Measurements from ENCODE around the gene SIVA1. TPM values are rescaled to one million over a fixed set of nuclear protein-coding genes. Genes with fewer than 3 reads are reported as not detected.

Gene SIVA1
- polyA plus RNA-seq, 1 of the 3 experiments (the other 2 are of a cell fraction) = 137 TPM

GRCh38 chr14:104789752-104790743 is 37.1 kb downstream of the SIVA1 start:
- peaks cover 4 to 21% of the 10 kb centered on the region in 2 experiments; a peak in 3 of 4 replicates for H3K4me1 ChIP-seq (ENCODE audit: control insufficient read depth in 1 of 2, insufficient read depth in 2 of 2, low read depth in 1 of 2, low read length in 1 of 2)
- no peak for DNase-seq
- ChIA-PET POLR2A (interaction anchor here (0.5 kb wide), 1 partner anchor 36 kb away, joined by 3 read pairs; no protein-coding TSS in a partner anchor), CTCF (interaction anchor here (0.6 to 6.3 kb wide), 3 partner anchors 11 to 35 kb away, joined by 3 to 35 read pairs (median 3); partner anchors contain the start of gene ZBTB42)
- peaks cover 84% of the 10 kb centered on the region for H4K20me1 ChIP-seq (ENCODE audit: insufficient read depth)
- H3K9ac ChIP-seq = no peak overlapping the region
- peaks cover 90% of the 10 kb centered on the region for H3K79me2 ChIP-seq (ENCODE audit: insufficient read depth)
- no peak overlapping the region for H3K4me2 ChIP-seq
- H3K9me2 ChIP-seq = no peaks in the 10 kb centered on the region
- H3K4me3 ChIP-seq (ENCODE audit: low read depth in 2 of 2, low read length in 1 of 2) = no peak overlapping the region
- no peak overlapping the region for H3K27ac ChIP-seq (ENCODE audit: low read depth in 2 of 2, low read length in 1 of 2)
- H3F3A ChIP-seq (replicated peaks; ENCODE audit: insufficient read depth) = no peaks in the 10 kb centered on the region
- no peak for TF ChIP-seq FOXJ3 (CRISPR knock-in tag; IDR thresholded peaks at IDR 0.05)
- TF ChIP-seq GABPA (IDR thresholded peaks at IDR 0.05; ENCODE audit: low read depth) = no peak
- no peak for TF ChIP-seq CHD2 (IDR thresholded peaks at IDR 0.05; ENCODE audit: low read length, partially characterized antibody)
- no peak for TF ChIP-seq CTCF (IDR thresholded peaks at IDR 0.05)
- TF ChIP-seq SMC3 (IDR thresholded peaks at IDR 0.05; ENCODE audit: low read depth, low read length) = no peak
- no peak for TF ChIP-seq MXI1 (IDR thresholded peaks at IDR 0.05; ENCODE audit: low read depth, low read length)
- no peak for TF ChIP-seq FOSL2 (IDR thresholded peaks at IDR 0.05; ENCODE audit: borderline replicate concordance, low read depth)
- no peak for TF ChIP-seq USF1 (IDR thresholded peaks at IDR 0.05; ENCODE audit: borderline replicate concordance, low read depth)
- no peaks in the 10 kb centered on the region for H3K27me3 ChIP-seq (ENCODE audit: insufficient read depth)
- H3K36me3 ChIP-seq (replicated peaks in 1 of 2; ENCODE audit: control insufficient read depth in 1 of 2, insufficient read depth in 2 of 2, low read length in 1 of 2) = peaks cover 0 to 38% of the 10 kb centered on the region in 2 experiments
- H3K9me3 ChIP-seq = no peaks in the 10 kb centered on the region
- 90% methylated on average over 12 of the region's 31 CpGs for WGBS (ENCODE audit: low lambda C conversion rate)
- no peak overlapping the region for H2AFZ ChIP-seq (ENCODE audit: low read depth)

GRCh38 chr14:104791425-104791824 is 38.5 kb downstream of the SIVA1 start:
- 98% methylated on average over 7 of the region's 9 CpGs for WGBS (ENCODE audit: low lambda C conversion rate)
- no peaks in the 10 kb centered on the region for H3F3A ChIP-seq (replicated peaks; ENCODE audit: insufficient read depth)
- no peaks in the 10 kb centered on the region for H3K9me3 ChIP-seq
- H3K4me1 ChIP-seq (ENCODE audit: control insufficient read depth in 1 of 2, insufficient read depth in 2 of 2, low read depth in 1 of 2, low read length in 1 of 2) = peaks cover 4 to 28% of the 10 kb centered on the region in 2 experiments; a peak in 3 of 4 replicates
- no peak overlapping the region for H3K4me2 ChIP-seq
- H3K36me3 ChIP-seq (replicated peaks in 1 of 2; ENCODE audit: control insufficient read depth in 1 of 2, insufficient read depth in 2 of 2, low read length in 1 of 2) = peaks cover 0 to 38% of the 10 kb centered on the region in 2 experiments
- DNase-seq = no peak
- no peak overlapping the region for H3K4me3 ChIP-seq (ENCODE audit: low read depth in 2 of 2, low read length in 1 of 2)
- peaks cover 83% of the 10 kb centered on the region for H4K20me1 ChIP-seq (ENCODE audit: insufficient read depth)
- no peaks in the 10 kb centered on the region for H3K27me3 ChIP-seq (ENCODE audit: insufficient read depth)
- peaks cover 84% of the 10 kb centered on the region for H3K79me2 ChIP-seq (ENCODE audit: insufficient read depth)
- no peak overlapping the region for H3K27ac ChIP-seq (ENCODE audit: low read depth in 2 of 2, low read length in 1 of 2)
- no peak for TF ChIP-seq TEAD4 (IDR thresholded peaks at IDR 0.05; ENCODE audit: borderline replicate concordance, insufficient read depth)
- TF ChIP-seq NFIC (IDR thresholded peaks at IDR 0.05; ENCODE audit: borderline replicate concordance) = no peak
- CTCF ChIA-PET = interaction anchor here (0.7 to 6.3 kb wide), 3 partner anchors 23 to 34 kb away, joined by 3 to 35 read pairs (median 4); no protein-coding TSS in a partner anchor
- H3K9ac ChIP-seq = no peak overlapping the region
- POLR2A ChIA-PET = no interaction called here
- no peaks in the 10 kb centered on the region for H3K9me2 ChIP-seq
- H2AFZ ChIP-seq (ENCODE audit: low read depth) = no peak overlapping the region
